NB4 (cell line): Measurements from ENCODE around the gene AUTS2.

Experiments used
- DNase-seq: peaks from one replicate; pipeline ENCODE4 v3.0.0; 2010; ENCODE audit warnings: low read depth
- H3K4me3 ChIP-seq: one replicate; pipeline ENCODE4 v1.5.1; 2011; ENCODE audit warnings: mild to moderate bottlenecking, low read depth, low read length, moderate library complexity
- CTCF ChIP-seq: IDR thresholded peaks from one replicate; pipeline ENCODE4 v1.5.1; 2012; ENCODE audit warnings: low read depth, low read length
- MAX ChIP-seq: IDR thresholded peaks from 2 replicates; pipeline ENCODE4 v1.6.1; 2011; ENCODE audit warnings: low read depth, low read length
- MYC ChIP-seq: IDR thresholded peaks from 2 replicates; pipeline ENCODE4 v1.6.1; 2011; ENCODE audit warnings: low read depth, low read length
- POLR2A ChIP-seq: IDR thresholded peaks from 2 replicates; pipeline ENCODE4 v1.6.1; 2011; ENCODE audit warnings: mild to moderate bottlenecking; ENCODE audit not compliant: insufficient read length; ENCODE audit errors: extremely low read depth

Gene AUTS2

GRCh38 chr7:70142247-70142932 lies 544.1 kb downstream of the AUTS2 start:
- no peak overlapping the region for H3K4me3 ChIP-seq
- TF ChIP-seq MAX (no peak), CTCF (no peak), POLR2A (no peak), MYC (no peak)
- DNase-seq = no peak

- no peak for TF ChIP-seq CTCF
- no peak for DNase-seq
- no peak overlapping the region for H3K4me3 ChIP-seq
Observed at GRCh38 chr7:70143075-70144044, 545.1 kb downstream of the AUTS2 start.

- DNase-seq = no peak
- no peak overlapping the region for H3K4me3 ChIP-seq
- TF ChIP-seq CTCF (no peak), MYC (no peak), POLR2A (no peak), MAX (no peak)
Observed at GRCh38 chr7:70148997-70149396, 550.7 kb downstream of the AUTS2 start.

GRCh38 chr7:70152313-70152712 lies 554.0 kb downstream of the AUTS2 start:
- no peak for TF ChIP-seq MYC
- TF ChIP-seq POLR2A = no peak
- TF ChIP-seq MAX = no peak
- no peak for TF ChIP-seq CTCF
- no peak for DNase-seq

GRCh38 chr7:70153933-70154332 lies 555.7 kb downstream of the AUTS2 start:
- no peak for DNase-seq
- TF ChIP-seq POLR2A = no peak
- no peak for TF ChIP-seq CTCF
- TF ChIP-seq MYC = no peak
- no peak for TF ChIP-seq MAX

More at GRCh38 chr7:70152313-70152712, 554.0 kb downstream of the AUTS2 start:
- no peak overlapping the region for H3K4me3 ChIP-seq

More at GRCh38 chr7:70153933-70154332, 555.7 kb downstream of the AUTS2 start:
- no peak overlapping the region for H3K4me3 ChIP-seq
